EH (cell line): ENCODE data around the gene MRRF.
A peak's percentile ranks its signal among the peaks of the same experiment; 100 is the strongest.

Experiments
- DNase-seq: peaks from one replicate; pipeline ENCODE4 v3.0.0-alpha.2; 2015; ENCODE audit warnings: low read depth

Gene MRRF, protein sequence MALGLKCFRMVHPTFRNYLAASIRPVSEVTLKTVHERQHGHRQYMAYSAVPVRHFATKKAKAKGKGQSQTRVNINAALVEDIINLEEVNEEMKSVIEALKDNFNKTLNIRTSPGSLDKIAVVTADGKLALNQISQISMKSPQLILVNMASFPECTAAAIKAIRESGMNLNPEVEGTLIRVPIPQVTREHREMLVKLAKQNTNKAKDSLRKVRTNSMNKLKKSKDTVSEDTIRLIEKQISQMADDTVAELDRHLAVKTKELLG

DNA sequence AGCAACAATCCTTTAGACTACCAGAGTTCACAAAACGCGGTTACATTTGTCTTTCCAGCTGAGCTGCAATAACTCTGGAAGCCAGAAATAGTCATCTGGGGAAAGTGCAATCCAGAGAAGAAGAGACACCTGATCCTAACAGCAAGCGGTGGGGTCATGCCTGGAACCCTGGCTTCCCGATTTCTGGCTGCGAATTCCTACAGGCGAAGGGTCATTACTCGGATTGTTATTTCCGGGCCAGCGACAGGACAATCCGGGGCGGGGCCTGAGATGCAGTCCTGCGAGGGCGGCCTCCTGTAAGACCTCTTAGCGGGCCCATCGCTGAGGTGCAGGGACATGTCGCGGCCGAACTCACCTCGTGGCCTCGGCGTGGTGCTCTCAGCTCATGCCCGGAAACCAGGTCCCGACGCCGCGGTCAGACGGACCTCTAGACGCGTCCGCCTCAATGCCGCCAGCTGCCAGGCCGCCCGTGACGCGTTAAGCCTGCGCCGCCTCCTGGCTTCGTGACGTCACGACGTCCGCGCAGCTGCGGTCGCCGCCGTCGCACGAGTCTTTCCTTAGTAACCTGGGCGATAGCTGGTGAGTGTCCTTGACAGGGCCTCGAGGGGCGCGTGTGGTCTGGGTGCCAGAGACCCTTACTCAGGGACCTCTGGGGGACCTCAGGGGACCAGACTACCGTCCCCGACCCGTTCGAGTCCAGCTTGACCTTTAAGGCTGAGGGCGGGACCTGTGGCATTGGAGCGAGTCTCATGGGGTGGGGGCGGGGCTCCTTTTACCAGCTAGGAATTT, at the start of gene MRRF, which contains the start of gene RBM18:
Gene MRRF, plus strand, starts transcription at position 523 of the 789 bp plus-strand sequence. CDS start 6,010 bp downstream, outside the sequence.
Gene RBM18, minus strand, starts transcription at position 481 of the 789 bp plus-strand sequence. CDS start 3,348 bp downstream, outside the sequence.
- peak; percentile 90 for DNase-seq

DNA sequence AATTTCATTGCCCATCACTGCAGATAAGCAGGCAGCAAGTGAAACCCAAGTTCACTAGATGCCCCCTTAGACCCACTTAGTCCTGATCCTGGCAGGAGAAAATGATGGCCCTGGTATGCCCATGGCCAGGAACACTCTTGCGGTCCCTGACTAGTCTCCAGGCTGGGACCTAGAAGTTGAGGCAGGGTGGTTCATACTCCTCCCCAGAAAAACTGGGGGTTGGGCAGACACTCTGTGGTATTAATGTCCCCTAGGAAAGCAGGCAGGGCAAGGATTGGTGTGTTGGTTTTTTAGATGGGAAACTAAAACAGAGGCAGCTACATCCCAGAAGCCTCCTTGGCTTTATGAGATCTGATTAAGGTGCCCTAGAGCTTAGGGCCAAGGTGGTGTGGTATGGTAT, 49.0 kb upstream of the MRRF start:
- no peak for DNase-seq

DNA sequence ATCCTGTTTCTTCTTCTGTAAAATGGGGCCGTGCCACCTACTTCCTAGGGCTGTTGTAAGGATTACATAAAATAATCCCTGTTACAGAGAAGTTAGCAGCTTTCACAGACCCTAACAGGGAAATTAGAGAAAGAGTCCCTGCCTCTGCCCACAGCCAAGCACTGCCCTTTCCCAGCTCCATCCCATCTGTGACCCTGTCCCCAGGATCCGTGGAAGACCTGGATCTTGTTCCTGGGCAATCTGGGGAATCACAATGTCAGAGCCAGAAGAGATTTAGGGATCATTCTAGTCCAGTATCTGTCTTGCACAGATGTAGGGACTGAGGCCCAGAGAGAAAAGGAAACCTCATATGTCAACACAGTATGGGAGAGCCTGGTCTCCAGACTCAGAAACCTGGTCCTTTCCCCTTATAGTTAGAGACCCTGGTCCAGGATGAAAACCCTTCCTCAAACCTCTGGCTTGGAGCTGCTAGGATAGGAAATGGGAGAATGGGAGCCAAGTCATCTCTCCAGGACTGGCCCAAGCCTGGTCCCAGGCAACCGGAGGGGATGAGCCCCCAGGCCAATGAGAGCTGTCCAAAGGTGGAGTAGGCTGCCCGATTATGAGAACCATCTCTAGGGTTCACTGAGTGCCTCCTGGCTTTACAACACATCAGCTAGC, 48.4 kb upstream of the MRRF start:
- no peak for DNase-seq

DNA sequence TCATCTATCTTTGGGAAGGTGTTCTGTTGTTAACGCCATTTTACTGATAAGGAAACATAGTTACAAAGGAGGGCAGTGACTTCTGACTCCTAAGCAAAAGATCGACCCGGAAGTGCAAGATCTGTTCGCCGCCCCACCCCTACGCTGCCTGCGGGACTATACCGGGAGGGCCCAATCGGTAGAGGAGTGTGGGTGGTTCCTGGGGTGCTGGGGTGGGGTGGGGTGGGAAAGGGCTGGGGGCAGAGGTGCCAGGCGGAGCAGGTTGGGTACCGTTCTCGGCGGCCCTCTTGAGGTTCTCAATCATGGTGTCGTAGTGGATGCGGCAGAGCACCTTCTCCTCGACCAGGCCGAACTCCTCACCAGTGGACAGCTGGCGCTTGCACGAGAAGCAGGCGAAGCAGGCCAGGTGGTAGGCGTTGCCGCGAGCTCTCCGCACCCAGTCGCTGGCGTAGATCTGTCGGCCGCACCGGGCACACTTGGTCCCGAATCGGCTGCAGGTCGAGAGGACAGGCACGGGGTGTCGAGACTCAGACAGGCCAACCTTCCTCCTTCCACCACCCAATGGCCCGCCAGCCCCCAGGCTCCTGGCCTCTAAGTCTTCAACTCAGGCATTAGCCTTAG, 47.8 kb upstream of the MRRF start:
- no peak for DNase-seq

DNA sequence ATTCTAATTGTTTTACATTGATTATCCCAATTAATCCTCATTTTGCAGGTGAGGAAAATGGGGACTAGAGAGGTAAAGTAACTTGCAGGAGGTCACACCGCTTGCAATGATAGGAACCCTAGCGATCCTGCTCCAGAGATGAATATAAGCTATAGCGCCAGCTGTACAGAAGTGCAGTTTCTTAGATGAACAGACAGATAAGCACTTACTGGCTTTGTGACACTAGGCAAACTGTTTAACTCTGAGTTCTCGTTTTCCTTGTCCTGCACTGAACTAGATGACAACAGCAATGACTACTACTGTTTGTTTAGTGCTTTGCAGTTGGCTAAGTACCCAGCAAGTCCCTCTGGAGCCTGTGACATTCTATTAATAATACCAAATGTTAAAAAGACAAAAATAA, 47.0 kb upstream of the MRRF start:
- no peak for DNase-seq

DNA sequence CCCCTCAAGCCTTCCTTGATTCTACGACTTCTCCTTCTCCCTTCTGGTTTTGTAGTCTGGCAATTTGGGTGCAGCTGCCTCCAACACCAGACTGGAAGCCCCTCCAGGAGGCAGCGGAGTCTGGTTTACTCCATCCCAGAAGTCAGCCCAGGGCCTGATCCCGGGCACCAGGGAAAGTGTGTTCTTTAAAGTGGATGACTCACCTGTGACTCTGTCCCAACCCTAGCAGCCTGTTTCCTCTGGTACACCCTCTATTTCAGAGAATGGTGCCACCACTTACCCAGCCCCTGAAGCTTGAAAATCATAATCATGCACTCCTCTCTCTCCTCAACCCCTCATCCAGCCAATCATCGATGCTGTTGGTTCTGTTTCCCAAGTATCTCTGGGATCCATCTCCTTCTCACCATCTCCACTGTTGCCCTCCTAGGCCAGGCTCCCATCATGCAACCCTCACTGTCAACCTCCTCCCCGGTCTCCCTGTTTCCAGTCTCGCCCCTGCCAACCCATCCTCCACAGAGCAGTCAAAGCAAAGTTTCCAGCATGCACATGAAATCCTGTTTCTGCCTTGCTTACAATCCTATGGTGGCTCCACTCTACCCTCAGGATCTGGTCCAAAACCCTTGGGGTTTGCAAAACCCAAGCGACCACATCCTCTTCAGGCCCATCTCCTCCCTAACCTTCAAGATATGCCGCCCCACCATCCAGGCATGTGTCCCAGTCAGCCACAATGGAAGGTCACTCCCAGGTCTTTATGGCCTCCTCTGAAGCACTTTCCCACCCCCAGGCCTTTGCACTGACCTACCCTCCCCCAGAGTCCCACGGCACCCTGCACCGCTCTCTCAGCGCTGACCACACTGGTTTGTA, 46.4 kb upstream of the MRRF start:
- DNase-seq, result no peak

DNA sequence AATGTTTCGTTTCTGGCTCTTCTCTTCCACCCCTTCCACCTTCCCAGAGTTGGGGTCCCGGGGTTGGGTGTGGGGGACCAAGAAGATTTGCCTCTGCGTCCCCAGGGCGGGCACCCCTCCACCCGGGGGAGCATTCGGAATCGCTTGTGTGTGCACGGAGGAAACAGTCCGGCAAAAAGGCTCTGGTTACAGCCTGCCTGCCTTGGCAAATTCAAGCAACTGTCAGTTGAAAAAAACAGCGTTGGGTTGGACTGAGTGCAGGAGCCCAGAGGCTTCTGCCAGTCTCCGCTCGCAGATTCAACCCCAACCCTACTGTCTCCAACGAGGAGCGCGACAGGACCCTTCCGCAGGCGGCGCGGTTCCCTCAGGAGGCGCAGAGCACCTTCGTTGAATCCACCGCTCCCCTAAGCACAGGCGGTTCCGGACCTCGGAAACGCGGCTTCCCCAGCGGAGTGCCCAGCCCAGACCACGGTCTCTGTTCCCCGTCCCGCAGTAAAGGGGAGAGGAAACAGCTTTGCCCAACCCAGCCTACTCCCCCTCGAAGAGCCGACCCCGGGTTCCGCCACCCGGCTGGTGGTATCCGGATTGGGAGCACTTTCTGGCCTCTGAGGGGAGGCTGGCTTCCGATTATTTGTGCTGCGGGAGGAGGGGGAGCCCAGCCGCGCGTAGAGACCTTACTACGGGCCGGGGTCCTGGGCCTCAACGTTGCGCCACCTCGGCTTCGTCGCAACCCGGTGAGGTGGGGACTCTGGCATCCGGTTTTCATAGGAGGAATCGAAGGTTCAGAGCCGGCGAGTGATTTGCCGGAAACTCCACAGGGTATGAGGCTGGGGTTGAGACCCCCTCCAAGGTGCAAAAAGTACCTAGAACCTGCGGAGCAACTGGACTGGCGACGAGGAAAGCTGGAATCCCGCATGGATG, 45.5 kb upstream of the MRRF start:
- no peak for DNase-seq

DNA sequence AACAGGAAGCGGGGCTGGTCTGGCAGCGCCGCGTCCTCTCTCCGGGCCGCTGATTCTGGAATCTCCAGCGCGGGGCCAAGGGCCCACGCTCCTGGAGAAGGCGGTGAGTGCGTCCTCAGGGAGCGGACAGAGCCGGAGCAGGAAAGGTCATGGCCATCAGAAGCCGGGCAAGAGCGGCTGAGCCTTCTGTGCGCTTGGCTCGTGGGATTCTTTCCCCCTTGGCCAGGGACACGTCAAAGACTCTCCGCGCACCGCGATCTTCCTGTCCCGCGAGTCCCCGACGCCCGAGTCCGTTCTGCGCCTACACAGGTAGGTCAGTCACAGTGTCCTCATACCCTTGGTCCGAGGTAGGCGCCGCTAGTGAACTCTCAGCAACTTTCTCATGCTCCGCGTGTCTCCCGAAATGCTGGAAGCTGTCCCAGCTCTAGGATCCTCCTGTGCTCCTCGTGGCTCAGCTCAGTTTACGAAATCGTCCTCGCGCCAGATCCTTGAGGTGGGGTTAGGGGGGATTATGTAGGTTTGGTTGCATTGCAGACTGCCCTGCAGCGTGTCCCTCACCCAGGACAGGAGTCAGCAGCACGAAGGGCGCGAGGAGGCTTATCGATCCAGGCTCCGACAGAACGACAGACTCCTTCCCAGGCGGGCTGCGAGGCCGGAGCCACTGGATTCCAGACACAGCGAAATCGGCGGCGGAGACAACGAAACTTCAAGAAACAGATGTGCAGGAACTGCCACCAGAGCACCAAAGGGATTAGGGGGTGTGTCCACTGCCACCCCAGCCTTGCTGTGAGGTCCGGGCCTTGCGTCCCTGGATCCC, 44.6 kb upstream of the MRRF start:
- peak; percentile 16 for DNase-seq

DNA sequence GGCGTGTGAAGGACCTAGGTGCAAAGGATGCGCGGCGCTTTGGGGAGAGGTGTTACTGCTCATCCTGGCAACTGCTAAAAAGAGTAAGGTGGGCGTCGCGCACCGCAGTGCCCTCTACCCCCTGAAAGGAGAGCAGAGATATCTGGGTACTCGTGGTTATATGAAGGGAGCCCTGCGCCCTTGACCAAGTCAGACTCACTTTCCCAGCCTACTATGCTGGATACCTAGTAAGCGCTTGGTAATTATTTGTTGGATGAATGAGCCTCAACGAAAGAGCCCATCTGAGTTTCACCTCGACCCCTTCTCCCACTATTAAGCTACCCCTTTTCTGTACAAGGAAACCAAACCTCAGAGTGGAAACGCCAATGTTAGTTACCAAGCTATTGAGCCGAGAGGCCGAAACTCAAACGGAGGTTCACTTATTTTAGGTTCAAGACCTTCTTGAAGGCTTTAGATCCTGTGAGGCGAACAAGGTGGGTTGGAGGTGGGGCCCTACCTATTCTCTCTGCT, 44.0 kb upstream of the MRRF start:
- no peak for DNase-seq

DNA sequence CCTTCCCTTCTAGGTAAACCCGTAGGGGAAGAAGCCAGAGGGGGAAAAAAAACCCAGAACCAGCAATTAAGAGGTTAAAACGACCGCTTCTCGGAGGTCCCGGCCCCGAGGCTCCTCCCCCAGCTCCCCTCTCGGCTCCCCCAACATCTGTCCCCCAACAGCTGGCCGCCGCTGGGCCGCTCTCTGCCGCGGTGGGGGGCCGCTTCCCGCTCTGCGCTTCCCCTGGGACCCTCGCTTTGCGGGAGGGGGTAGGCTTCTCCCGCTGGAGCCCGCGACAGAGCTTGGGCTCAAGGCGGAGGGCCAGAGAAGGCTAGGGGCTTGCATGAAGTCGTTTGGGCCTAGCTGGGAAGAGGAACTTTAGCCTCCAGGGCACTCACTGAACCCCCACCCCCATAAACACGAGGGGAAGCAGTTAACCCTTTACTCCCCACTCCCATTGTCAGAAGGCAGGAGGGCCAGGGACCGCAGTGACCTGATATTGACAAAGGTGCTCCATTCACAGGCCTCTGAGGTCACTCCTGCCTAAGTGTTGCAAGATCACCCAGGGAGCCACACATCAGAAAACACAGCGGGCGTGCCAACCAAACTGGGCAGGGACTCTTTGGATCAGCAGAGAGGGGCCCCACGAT, 43.4 kb upstream of the MRRF start:
- no peak for DNase-seq

DNA sequence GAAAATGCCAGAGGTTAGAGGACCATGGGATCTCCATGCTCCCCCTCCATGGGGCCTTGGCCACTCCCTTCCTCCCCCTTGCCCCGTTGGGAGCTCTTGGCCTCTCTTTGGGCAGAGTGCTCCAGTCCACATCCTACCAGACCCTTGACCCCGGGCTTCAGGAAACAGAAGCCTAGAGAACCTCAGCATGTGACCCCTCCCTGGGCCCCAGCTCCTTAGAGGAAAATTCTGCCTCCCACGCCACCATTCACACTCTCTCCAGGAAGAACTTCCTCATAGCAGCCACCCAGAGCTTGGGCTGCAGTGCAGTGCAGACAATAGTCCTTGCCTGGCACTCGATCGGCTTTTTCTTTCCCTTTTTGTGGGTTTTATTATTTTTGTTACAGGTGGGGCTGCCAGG, 41.9 kb upstream of the MRRF start:
- no peak for DNase-seq

DNA sequence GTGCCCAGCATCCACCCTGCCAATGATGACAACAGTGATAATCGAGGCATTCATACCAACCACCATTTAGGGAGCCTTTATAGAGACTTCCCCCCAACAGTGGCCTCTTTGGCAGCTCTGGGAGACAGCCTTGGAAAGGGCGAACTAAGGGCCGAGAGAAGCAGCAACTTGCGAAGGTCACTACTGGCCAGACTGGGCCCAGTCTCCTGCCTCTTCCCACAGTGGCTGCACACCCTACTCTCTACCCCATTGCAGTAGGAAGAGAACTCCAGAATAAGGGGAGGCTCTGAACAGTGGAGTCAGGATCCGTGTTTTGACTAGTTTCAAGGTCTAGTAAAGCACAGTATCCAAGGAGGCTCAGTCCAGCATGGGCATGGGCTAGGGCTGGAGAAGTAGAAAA, 41.2 kb upstream of the MRRF start:
- no peak for DNase-seq

DNA sequence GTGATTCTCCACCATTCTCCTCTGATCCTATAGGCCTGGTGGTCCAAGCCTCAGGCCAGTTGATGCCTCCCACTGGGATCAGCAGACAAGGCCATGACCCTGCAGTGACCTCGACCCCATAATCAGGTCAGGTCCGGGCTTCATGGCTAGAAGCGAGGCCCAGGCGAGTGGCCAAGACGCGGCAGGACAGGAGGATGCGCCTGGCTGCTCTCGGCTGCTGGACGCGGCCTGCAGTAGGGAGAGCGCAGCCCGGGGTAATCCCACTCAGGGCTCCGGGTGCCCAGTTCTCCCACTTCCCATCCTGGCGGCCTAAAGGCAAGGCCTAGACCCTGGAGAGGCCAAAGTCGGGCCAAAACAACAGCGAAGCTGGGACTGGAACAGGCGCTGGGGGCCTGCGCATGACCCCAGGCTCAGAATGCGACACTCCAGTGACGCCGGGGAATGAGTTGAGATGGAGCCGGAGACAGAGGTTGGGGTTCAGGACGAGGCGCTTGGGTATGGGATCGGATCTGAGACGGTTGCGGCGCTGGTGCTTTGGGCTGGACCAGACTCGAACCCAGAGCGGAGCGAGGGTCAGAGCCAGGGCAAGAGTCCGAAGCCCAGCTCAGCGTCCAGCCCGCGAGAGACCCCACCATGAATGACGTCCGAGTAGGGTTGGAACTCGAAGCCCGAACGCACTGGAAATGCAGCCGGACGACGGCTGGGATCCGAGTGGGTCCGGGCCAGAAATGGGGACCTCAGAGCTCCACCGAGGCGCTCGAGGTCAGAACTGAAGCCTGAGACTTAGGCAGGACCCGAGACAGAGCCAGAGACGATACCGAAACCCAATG, 39.2 kb upstream of the MRRF start:
- DNase-seq, result no peak

DNA sequence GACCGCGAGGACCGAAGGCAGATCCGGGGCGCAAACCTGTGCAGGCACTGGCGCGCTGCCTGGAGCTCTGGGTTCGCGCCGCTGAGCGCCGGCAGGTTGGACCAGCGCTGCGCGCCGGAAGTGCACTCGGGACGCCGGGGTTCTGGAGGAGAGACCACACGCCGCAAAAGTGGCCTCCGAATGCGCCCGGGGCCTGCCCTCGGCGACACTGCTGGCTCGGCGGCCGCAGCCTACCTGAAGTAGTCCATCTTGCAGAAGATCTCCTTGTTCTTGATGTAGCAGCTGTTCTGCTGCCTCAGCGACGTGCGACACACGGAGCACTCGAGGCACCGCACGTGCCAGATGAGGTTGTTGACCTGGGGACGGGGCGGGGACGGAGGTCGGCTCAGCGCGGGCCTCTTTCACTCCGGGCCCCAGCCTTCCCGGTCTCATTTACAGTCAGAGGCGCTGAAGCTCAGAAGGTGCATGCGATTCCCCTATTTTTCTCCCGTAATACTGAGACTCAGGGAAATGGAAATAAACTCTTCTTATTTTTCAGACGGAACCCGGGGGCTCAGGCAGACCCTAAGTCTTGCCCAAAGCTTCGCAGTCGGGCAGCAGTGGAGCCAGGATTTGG, 38.4 kb upstream of the MRRF start:
- DNase-seq, result no peak

DNA sequence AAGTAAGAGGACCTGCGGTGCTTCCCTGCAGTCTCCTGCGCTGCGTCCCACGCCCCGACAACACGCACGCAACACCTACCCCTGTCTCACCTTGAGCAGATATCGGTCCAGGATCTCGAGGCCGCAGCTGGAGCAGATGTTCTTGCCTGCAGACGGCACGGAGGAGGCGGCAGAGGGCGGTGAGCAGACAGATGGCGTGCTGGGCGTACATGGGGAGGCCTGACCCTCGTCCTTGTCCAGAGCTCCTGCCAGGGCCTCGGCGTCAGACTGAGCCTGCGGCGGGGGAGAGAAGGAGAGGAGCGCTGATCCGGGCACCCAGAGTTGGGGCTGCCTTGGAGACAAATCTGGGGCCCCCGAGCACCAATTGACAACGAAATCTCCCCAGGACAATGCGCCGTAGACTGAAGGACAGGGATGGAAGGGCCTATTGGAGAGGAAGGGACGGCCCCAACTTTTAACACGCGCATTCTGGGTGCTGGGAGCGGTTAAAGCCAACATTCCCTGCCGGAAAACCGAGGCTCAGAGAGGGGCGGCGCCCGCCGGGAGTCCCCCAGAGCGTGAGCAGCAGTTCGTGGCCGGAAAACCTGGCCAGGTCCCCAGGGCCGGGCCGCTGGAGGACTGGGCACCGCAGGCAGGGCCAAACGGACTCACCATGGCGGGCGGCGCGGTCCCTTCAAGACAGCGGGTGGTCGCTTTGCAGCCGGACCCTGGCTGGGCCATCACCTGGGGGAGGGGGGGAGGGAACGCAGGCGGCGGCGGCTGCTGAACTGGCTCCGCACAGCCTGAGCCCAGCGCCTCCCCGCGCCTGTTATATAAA, 37.7 kb upstream of the MRRF start:
- DNase-seq, result no peak

DNA sequence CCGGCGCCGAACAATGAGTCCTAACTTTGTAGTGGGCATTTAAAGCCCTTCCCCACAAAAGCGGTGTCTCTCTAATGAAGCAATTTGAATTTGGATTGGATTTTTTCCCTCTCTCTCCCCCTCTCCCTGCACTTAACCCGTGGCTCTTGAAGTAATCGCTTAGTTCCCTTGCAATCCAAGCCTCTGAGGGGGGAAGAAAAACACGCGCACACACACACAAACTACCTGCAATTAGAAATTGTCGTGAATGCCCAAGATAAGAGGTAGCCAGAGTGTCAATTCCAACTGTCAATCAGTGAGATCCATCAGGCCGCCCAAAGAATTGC, 37.1 kb upstream of the MRRF start:
- no peak for DNase-seq

DNA sequence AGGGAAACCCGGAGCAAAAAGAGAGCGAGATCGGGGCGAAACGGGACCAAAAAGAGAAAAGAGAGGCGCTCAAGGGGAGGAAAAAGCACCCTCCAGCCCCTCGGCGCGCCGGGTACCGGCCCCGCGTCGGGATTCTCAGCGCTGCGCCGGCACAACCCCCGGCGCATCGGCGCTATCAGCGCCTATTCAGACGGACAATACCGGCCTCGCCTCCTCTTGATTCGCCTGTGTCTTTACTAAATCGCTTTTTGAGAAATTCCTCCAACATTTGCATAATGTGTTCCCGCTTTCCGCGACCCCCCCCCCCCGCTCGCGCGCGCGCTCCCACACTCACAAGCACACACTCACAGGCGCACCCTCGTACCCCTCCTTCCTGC, 36.5 kb upstream of the MRRF start:
- DNase-seq, result no peak
